HG03060 (cell line): ENCODE measurements around the gene TCEAL1.
"Not testable (repeated sequence)": the region's sequence is repeated elsewhere in the genome, so short reads cannot be mapped to it uniquely, and the experiment has no call there.

Source experiments
- ATAC-seq: cut with Tn5 transposase; IDR thresholded peaks from one replicate; pipeline ENCODE4 v1.9.1; 2021; ENCODE audit warnings: low read depth, moderate number of reproducible peaks; ENCODE audit not compliant: unreplicated experiment

TCEAL1 gene

DNA sequence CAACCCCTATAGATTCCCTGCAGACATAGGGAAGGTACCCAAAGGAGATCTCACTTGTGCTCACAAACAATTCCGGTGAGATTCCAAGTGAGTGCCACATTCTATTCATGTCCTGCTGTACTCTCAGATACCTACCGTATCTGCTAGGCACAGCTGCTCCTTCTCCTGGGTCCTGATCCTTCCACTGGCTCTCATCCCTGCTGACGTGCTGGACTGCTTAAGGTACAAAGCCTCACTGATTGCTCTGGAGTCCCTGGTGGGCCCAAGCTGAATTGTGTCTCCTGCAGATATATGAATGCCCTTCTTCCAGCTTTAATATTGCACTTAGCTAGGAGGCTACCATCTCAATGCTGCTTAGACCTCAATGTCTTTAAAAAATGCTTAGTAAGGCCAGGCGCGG is 2.4 kb downstream of the TCEAL1 start:
- ATAC-seq, result no peak

DNA sequence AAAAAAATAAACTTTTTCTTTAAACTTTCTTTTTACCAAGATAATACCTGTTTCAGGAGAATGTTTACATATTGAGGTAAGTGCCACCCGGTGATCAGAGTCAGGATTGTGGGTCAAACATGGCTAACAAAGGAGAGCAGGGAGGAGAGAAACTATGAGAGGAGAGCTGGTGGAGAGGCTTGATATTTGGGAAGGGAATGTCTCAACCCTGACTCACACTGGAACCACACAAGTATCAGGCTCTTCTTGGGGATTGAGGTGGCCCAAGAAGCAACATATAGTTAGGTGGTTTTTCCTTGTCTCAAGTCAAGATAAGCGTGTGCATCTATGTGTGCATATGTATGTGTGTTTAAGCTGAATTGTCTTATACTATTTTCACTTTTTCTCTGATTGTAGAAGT is 6.7 kb downstream of the TCEAL1 start:
- no peak for ATAC-seq

DNA sequence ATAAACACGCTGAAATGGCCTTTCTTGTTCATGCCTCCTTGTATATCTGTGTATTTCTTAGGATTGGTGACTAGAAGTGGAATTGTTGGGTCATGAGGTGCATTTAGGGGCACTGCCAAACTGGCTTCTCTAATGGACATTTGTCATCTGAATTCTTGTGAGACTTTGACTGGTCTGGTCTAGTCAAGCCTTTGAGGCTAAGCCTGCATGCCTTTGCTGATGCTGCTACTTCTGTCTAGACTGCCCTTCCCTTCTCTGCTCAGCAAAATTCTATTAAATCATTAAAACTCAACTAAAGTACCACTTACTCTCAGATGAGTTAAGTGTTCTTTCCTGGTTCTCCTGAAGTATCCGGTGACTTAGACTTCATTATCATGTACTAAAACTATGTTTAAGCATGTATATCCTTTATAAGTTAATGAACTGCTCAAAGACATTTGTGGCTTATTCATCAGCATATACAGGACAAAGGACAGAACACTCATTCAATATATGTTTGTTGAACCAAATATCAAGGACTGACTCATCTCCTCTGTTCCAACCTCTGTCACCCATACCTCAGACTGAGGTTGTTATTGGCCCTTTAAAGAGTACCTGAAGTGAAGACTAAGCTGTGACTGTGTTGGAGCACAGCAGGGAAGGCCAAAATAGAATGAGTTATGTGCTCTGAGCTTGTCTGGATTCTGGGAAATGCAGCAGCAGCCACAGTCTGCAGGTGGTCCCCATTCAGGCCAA is 9.0 kb downstream of the TCEAL1 start:
- no peak for ATAC-seq

DNA sequence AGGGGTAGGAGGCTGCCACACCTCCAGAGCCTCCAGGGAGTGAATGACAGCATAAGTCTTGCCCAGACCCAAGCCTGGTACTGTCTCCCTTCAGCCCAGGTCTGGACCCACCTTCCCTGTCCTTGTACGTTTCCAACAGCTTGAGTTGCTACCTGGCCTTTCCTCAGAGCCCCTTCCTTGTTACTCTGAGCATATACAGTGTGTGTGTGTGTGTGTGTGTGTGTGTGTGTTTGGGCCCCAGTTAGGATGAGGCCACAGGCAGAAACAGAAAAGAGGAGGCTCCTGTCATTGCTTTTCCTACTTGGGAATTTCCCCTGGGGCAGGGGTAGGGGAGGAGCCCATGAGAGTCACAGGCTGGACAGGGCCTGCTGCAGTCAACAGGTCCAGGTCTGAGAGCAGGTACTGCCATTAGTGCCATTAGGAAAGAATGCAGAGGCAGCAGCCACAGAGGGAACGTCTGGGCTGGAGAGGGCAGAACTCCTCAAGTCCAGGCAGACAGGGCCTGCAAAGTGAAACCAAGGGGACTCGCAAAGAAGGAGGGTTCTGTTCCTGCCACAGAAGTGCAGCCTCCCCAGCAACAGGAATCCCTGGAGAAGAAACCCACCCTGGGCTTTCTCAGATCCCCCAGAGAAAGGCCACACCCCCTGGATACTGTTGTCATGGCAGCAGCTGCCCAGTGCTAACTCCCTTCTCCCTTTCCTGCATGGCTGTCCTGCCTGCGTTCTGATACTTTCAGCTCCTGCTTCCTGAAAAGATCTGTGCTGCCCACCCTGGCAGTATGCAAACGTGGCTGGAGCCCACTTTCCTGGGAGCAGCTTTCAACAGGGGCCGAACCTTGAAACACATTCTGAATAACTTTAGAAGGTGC is 9.9 kb downstream of the TCEAL1 start:
- ATAC-seq, result not testable (repeated sequence)

DNA sequence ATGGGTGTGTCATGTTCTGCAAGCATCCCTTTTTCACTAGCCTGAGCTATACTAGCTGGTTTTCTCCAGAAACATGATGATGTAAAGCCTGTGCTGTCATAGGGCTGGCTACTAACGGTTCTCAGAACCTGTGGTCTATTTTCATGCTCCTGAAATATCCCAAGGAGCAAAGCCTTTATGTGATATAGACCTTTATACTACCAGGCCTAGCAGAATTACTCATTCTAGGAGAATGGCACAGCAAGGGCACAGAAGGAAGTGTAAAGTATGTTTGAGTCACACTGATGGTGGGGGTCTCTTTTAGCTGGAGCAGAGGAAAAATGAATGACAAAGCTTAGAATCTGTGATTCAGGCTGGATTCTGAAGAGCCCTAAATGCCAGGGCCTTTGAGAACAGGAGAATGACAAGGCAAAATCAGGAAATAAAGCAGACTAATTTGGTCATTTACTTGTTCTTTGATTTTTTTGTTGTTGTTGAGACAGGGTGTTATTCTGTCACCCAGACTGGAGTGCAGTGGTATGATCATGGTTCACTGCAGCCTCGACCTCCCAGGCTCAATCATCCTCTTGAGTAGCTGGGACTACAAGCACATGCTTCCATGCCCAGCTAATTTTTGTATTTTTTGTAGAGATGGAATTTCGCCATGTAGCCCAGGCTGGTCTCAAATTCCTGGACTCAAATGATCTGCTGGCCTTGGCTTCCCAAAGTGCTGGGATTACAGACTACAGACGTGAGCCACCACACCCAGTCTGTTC is 11.8 kb downstream of the TCEAL1 start:
- no peak for ATAC-seq

DNA sequence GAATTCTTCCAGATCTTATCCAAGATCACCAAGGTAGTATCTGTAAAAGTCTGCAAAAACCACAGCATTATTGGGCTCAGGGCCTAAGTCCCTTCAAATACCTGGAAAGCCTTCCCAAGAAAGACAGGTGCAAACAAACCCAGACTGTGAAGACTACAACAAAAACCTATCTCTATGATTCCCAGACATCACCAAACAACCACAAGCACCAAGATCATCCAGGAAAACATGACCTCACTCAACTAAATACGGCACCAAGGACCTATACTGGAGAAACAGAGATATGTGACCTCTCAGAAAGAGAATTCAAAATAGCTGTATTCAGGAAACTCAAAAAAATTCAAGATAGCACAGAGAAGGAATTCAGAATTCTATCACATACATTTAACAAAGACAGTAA is 15.3 kb downstream of the TCEAL1 start:
- ATAC-seq, result no peak

DNA sequence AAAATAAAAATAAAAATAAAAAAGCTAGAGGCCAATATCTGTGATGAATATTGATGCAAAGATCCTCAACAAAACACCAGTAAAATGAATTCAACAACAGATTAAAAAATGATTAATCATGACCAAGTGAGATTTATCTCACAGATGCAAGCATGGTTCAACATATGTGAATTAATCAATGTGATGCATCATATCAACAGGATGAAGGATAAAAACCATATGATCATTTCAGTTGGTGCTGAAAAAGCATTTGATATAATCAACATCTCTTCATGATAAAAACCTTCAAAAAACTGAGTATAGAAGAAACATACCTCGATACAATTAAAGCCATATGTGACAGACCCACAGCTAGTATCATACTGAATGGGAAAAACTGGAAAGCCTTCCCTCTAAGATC is 18.9 kb downstream of the TCEAL1 start:
- no peak for ATAC-seq

DNA sequence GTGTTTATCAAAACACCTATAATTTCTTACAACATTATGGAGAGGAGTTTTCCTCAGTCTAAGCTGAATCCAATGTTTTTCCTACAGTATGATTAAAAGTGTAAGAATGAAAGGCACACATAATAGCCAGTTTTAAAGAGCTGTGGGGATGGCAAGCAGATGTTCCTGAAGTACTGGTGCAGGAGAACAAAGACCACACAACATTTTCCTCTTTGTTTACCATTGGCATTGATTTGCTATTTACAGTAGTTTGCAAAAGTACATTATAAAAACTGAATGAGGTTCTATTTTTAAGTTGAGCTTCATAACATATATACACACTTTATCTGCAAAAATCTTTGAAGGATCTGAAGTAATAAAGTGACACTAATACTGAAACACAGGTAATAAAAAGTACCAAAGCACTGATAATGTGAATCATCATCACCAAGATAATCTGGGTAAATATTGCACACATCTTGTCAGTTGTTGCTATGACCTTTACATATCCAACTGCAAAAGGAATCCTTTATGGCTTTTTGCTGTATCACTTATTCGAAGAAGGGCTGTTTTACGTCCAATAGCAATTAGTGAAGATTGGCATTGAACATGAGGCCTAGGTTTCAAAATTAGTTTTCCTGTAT is 22.5 kb downstream of the TCEAL1 start:
- no peak for ATAC-seq

DNA sequence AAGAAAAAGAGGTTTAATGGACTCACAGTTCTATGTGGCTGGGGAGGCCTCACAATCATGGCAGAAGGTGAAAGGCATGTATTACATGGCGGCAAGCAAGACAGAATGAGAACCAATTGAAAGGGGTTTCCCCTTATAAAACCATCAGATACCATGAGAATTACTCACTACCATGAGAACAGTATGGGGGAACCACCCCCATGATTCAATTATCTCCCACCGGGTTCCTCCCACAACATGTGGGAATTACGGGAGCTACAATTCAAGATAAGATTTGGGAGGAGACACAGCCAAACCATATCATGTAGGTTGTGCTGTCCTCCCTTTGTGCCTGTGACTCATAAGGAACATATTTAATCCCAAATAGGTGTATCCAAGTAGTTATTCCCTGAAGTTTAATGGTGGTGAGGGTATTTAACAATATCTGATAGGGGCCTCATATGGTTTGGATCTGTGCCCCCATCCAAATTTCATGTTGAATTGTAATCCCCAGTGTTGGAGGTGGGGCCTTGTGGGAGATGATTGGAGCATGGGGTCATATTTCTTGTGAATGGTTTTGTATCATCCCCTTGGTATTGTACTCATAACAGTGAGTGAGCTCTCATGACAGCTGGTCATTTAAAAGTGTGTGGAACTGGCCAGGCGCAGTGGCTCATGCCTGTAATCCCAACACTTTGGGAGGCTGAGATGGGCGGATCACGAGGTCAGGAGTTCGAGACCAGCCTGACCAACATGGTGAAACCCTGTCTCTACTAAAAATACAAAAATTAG is 26.6 kb downstream of the TCEAL1 start:
- ATAC-seq, result not testable (repeated sequence)

DNA sequence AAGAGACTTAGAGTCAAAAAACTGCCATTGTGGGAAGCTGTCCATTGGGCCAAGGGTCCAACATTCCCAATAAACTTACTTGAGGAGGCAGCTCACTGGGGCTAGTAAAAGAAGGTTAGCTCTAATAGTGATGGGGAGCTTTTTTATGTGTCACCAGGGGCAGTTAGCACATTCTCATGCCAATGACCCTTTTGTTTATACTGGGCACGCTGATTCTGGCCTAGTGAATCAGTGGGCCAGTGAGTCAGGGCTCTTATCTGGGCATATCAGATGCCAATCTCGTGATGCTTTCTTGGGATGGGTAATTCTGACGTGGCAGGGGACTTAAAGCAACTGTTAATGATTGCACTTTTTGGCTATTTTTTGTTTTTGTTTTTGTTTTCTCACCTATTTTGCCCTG is 27.8 kb downstream of the TCEAL1 start:
- ATAC-seq, result no peak

DNA sequence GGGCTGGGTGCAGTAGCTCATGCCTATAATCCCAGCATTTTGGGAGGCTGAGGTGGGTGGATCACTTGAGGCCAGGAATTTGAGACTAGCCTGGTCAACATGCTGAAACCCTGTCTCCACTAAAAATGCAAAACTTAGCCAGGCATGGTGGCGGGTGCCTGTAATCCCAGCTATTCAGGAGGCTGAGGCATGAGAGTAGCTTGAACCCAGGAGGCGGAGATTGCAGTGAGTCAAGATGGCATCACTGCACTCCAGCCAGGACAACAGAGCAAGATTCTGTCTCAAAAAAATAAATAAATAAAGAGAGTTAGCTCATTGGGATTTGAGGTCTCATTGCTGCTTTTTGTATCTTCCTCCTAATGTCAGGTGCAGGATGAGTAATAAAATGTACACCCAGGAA is 28.3 kb downstream of the TCEAL1 start:
- not testable (repeated sequence) for ATAC-seq

DNA sequence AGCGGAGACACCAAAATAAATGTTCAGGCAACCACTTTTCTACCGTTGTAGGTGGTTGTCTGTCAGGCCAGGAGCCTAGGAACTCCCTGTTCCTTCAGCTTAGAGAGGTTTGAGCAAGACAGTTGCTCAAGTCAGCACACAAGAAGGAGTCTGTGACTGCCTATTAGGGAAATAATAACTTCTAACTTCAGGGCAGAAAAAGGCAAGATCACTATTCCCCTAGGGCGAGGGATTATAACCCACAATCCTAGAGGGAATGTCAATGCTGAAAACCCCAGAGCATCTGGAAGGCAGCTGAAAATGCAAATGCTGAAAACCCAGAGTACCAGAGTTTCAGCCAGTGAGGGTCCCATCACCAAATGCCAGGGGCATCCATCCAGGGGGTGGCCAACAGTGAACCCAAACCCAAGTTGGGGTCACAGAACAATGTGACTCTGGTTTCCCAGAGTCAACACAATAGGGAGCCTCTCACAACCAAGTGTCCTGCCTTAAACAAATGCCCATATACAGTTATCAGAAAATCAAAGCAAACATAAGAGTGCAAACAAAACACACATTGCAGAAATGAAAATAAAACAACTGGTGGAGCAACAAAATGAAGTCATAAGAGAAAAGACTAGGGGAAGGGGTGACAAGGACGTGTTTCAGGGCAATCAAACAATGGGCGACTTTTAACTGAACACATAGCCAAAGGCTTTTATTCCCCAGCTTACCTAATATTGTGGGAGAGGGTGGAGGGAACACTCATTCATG is 30.1 kb downstream of the TCEAL1 start:
- ATAC-seq, result no peak

DNA sequence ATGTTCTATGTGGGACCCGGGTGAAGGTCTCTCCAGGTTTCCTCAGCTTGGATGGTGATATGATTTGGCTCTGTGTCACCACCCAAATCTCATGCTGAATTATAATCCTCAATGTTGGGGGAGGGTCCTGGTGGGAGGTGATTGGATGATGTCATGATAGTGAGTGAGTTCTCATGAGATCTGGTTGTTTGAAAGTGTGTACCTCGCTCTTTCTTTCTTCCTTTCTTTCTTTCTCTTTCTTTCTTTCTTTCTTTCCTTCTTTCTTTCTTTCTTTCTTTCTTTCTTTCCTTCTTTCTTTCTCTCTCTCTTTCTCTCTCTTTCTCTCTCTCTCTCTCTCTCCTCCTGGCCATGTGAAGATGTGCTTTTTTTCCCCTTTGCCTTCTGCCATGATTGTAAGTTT is 30.7 kb downstream of the TCEAL1 start:
- not testable (repeated sequence) for ATAC-seq

DNA sequence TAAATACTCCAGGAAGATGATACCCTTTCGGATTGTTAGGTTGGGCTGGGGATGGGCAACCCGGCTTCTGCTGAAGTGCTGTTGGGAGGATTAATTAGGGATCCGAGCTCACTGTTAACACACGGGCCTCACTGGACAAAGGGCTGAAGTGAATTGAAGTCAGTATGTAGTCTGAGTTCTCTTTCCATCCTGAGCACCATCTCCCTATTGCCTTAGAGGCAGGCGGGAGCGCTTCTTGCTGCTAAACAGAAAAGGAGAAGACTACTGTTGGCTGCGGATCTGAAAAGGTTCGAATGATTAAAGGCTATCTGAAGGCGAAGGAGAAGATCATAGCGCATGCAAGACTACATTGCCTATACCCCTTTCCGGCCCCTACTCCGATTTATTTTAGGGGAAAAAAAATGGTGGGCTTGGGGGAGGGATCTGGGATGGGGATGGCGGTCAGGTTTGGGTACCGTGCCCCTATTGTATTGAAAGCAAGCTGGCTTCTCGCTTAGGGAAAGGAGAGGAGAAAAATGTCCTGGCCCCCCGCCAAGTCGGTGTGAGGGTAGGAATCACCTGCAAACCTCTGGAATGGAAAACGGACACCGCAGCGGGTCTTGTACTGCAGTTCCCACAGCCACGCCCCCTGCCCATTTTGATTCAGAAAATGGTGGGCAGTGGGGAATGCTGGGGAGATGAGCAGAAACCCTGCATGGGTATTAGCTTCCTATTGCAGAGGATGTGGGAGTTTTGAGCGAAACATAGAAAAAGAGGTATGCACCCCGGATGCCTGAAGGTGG is 35.4 kb downstream of the TCEAL1 start:
- ATAC-seq, result no peak

DNA sequence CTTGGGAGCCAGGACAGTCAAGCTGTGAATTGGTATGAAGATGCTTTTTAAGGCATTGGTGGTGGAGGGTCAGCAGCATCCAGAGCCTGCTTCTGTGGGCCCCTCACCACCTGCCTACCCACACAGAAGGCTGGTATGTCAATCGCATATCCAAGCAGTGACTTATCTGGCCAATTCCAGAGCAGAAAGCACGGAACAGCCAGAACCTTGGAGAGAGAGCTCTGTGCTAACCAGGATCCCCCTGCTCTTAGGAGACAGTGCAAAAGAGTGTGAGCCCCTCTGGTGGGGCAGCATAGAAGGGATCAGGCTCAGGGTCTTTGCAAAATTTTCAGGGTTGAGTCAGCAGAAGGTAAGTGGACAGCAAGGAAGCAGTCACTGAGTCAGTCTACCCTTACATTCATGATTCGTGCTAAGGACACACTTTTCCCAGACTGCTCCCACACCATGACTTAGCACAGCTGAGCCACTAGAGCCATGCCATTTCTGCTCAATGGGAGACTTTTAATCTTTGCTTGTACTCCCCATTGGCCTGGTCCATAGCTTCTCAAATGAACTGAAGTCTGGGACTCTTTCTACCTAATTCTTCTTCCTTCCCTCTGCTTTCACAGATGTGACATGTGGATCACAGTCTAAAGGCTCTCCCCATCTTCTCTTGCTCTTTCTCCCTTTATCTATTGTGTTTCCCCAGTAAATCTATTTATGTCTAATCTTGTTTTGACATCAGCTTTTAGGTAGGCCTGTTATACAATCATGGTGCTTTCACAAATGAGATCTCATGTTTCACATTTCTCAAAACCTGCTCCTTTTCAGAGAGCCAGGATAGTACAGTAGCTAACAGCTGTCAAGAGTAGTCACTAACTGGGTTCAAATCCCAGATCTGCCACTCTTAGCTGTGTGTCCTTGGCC is 37.7 kb downstream of the TCEAL1 start:
- ATAC-seq, result no peak

DNA sequence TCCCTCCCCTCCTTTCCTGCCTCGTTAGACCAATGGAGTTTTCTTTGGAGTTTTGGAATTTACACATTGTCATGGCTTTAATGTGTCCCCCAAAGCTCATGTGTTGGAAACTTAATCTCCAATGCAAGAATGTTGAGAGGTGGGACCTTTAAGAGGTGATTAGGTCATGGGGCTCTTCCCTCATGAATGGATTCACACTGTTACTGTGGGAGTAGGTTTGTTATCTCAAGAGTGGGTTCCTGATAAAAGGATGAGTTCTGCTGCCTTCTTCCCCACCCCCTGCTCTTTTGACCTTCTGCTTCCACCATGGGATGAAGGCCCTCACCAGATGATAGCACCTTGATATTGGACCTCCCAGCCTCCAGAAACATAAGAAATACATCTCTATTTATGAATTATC is 41.0 kb downstream of the TCEAL1 start:
- no peak for ATAC-seq
